ENCODE measurements around the gene TRIM7. TPM values are rescaled to one million over a fixed set of nuclear protein-coding genes. Genes with fewer than 3 reads are reported as not detected.
A peak's percentile ranks its signal among the peaks of the same experiment; 100 is the strongest.

Gene TRIM7
- total RNA-seq, 1 experiment from 2014 or later: not detected

- POLR2A ChIA-PET (ENCODE audit: low non-redundant PET): no interaction called here
- no TSS peak for BruUV-seq (replicated peaks)
- Histone ChIP-seq H3K4me3 (ENCODE audit: low read depth, low read length, poor library complexity, severe bottlenecking) (peak overlapping the region; percentile 72), H3K27ac (ENCODE audit: low read depth, low read length, poor library complexity, severe bottlenecking) (no peak overlapping the region), H3K27me3 (replicated peaks; ENCODE audit: insufficient read depth, low read depth, low read length, poor library complexity) (no peaks in the 10 kb centered on the region), H3K4me1 (ENCODE audit: insufficient read depth, low read length, poor library complexity, severe bottlenecking) (peaks cover 6% of the 10 kb centered on the region), H3K9me3 (ENCODE audit: low read depth, low read length, poor library complexity, severe bottlenecking) (no peaks in the 10 kb centered on the region), H3K36me3 (ENCODE audit: insufficient read depth, low read length, poor library complexity, severe bottlenecking) (no peaks in the 10 kb centered on the region)
- DNase-seq (ENCODE audit: low spot score): no peak
- CTCF ChIA-PET: interaction anchor here (1.0 kb wide), 1 partner anchor 22 kb away, joined by 3 read pairs; no protein-coding TSS in a partner anchor
- no peak for TF ChIP-seq CTCF (conservative IDR thresholded peaks at IDR 0.05; ENCODE audit: low read depth, low read length)
- no peak for TF ChIP-seq EZH2 (IDR thresholded peaks at IDR 0.05; ENCODE audit: borderline replicate concordance, low read depth, low read length, poor library complexity, severe bottlenecking)
- intact Hi-C loops (cut with micrococcal nuclease; ENCODE audit: unreplicated experiment): no loop called here
These were observed 1.0 kb upstream of the TRIM7 start for GRCh38 chr5:181205761-181206649.

DNA sequence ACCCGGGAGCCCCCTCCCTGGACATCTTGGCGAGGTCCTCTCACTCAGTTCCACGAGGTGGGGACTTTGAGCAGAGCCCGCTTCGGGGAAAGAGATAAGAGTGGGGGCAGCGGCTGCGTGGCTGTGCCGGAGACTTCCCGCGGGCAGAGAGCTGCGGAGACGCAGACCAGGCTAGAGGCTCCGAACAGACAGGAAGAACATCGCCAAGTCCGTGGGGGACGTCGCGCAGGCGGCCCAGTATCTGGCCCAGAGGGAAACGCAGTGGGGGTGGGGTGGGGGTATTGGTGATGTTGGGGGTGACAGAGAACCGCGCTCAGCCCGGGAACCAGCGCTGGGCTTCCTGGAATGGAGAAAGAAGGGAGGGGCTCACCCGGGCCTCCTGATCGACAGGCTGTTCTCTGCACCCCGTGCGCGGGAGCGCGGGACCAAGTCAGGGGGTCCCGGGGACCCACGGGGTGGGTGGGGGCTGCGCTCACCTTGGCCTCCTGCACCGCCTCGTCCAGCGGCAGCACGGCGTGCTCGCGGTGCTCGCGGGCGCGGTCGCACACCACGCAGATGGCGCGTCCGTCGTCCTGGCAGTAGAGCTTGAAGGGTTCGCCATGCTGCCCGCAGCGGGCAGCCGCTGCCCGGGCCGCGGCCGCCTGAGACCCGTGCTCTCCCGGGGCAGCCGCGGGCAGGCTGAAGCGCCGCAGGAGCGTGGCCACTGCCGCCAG lies 727 bp downstream of the TRIM7 start:
- Histone ChIP-seq H3K27me3 (replicated peaks; ENCODE audit: insufficient read depth, low read depth, low read length, poor library complexity) (no peaks in the 10 kb centered on the region), H3K36me3 (ENCODE audit: insufficient read depth, low read length, poor library complexity, severe bottlenecking) (no peaks in the 10 kb centered on the region), H3K4me1 (ENCODE audit: insufficient read depth, low read length, poor library complexity, severe bottlenecking) (peaks cover 6% of the 10 kb centered on the region), H3K9me3 (ENCODE audit: low read depth, low read length, poor library complexity, severe bottlenecking) (no peaks in the 10 kb centered on the region), H3K27ac (ENCODE audit: low read depth, low read length, poor library complexity, severe bottlenecking) (no peak overlapping the region), H3K4me3 (ENCODE audit: low read depth, low read length, poor library complexity, severe bottlenecking) (peak overlapping the region; percentile 72)
- DNase-seq (ENCODE audit: low spot score): no peak
- no TSS peak for BruUV-seq (replicated peaks)
- TF ChIP-seq EZH2 (IDR thresholded peaks at IDR 0.05; ENCODE audit: borderline replicate concordance, low read depth, low read length, poor library complexity, severe bottlenecking) (no peak), CTCF (conservative IDR thresholded peaks at IDR 0.05; ENCODE audit: low read depth, low read length) (no peak)
- ChIA-PET CTCF (no interaction called here), POLR2A (ENCODE audit: low non-redundant PET) (no interaction called here)
- intact Hi-C loops (cut with micrococcal nuclease; ENCODE audit: unreplicated experiment): no loop called here

GRCh38 chr5:181203777-181204112 lies 1.3 kb downstream of the TRIM7 start:
- TF ChIP-seq CTCF (conservative IDR thresholded peaks at IDR 0.05; ENCODE audit: low read depth, low read length) (no peak), EZH2 (IDR thresholded peaks at IDR 0.05; ENCODE audit: borderline replicate concordance, low read depth, low read length, poor library complexity, severe bottlenecking) (no peak)
- intact Hi-C loops (cut with micrococcal nuclease; ENCODE audit: unreplicated experiment): no loop called here
- peaks cover 6% of the 10 kb centered on the region for H3K4me1 ChIP-seq (ENCODE audit: insufficient read depth, low read length, poor library complexity, severe bottlenecking)
- no peaks in the 10 kb centered on the region for H3K27me3 ChIP-seq (replicated peaks; ENCODE audit: insufficient read depth, low read depth, low read length, poor library complexity)
- peak; percentile 29 for DNase-seq (ENCODE audit: low spot score)
- BruUV-seq (replicated peaks): no TSS peak
- H3K9me3 ChIP-seq (ENCODE audit: low read depth, low read length, poor library complexity, severe bottlenecking): no peaks in the 10 kb centered on the region
- H3K27ac ChIP-seq (ENCODE audit: low read depth, low read length, poor library complexity, severe bottlenecking): no peak overlapping the region
- POLR2A ChIA-PET (ENCODE audit: low non-redundant PET): no interaction called here
- CTCF ChIA-PET: no interaction called here
- no peaks in the 10 kb centered on the region for H3K36me3 ChIP-seq (ENCODE audit: insufficient read depth, low read length, poor library complexity, severe bottlenecking)
- peak overlapping the region; percentile 72 for H3K4me3 ChIP-seq (ENCODE audit: low read depth, low read length, poor library complexity, severe bottlenecking)
